K562 (cell line): Measurements from ENCODE around the gene UBE2D2. TPM values are rescaled to one million over a fixed set of nuclear protein-coding genes. Genes with fewer than 3 reads are reported as not detected.

ENCODE experiments used
- BCOR ChIP-seq: fragments of 450-650 bp; IDR thresholded peaks from 2 replicates; pipeline ENCODE4 v1.6.1; 2016
- BRF1 ChIP-seq: IDR thresholded peaks from 3 replicates; pipeline ENCODE4 v1.6.1; 2011; ENCODE audit warnings: borderline replicate concordance, mild to moderate bottlenecking; ENCODE audit not compliant: insufficient read length; ENCODE audit errors: extremely low read depth
- polyA plus RNA-seq, 8 experiments: library from polyadenylated mRNA; depleted of rRNA in 4 of 8; stranded (reverse) in 5 of 8; unstranded in 3 of 8; fragments of >200 nt; fragmentation: Nextera tagmentation in 2 of 8; fragmentation: Illumina TruSeq in 1 of 8; extraction: Ambion mirVana in 2 of 8; extraction: Trizol in 1 of 8; gene quantifications; 2 replicates each; pipeline versions ENCODE4 v1.2.1 to v1.2.3, GENCODE V29; 2011 to 2014; ENCODE audit warnings: inconsistent platforms in 1 of 8, missing spikeins in 1 of 8
- total RNA-seq, 7 experiments: library from RNA; depleted of rRNA in 6 of 7; stranded (reverse); fragments of >200 nt in 6 of 7; fragmentation: Illumina TruSeq in 2 of 7; extraction: Trizol in 2 of 7; gene quantifications; 2 replicates each; pipeline versions ENCODE4 v1.2.1 to v1.2.3, GENCODE V29; 2011 to 2021; ENCODE audit warnings: low replicate concordance in 1 of 7
- TF ChIP-seq, protein P1 (sequence below): fragments of 450-650 bp; IDR thresholded peaks from 2 replicates; pipeline ENCODE4 v1.6.1; 2016; ENCODE audit warnings: mild to moderate bottlenecking, moderate library complexity
- TF ChIP-seq, protein P2 (sequence below): fragments of 250-450 bp; sonication (Bioruptor Pico); IDR thresholded peaks from 2 replicates; pipeline ENCODE4 v1.6.1; 2021; ENCODE audit warnings: mild to moderate bottlenecking

UBE2D2 gene
- total and polyA plus RNA-seq, 9 of the 15 experiments (the other 6 are each of a cell fraction or from before 2014, with no cell fraction given): 53.6 to 198 (median 122) TPM

DNA sequence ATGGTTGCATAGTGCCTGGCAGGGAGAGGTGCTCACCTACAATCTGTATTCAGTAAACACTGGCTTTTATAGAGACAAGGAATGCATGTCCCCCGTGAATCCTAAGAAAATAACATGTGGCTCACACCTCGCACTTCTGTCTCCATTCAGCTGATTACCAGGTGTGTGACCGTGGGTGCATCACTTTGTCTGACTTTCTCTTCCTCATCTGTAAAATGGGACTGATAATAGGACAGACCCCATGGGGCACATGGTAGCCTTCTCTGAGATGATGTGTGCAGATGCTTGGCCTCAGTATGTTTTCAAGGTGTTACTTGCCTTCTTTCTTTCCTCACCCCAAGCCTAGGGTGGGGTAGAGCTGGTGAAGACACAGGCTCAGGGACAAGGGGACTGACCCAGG is 93.3 kb downstream of the UBE2D2 start (continued):
- TF ChIP-seq, protein P1, sequence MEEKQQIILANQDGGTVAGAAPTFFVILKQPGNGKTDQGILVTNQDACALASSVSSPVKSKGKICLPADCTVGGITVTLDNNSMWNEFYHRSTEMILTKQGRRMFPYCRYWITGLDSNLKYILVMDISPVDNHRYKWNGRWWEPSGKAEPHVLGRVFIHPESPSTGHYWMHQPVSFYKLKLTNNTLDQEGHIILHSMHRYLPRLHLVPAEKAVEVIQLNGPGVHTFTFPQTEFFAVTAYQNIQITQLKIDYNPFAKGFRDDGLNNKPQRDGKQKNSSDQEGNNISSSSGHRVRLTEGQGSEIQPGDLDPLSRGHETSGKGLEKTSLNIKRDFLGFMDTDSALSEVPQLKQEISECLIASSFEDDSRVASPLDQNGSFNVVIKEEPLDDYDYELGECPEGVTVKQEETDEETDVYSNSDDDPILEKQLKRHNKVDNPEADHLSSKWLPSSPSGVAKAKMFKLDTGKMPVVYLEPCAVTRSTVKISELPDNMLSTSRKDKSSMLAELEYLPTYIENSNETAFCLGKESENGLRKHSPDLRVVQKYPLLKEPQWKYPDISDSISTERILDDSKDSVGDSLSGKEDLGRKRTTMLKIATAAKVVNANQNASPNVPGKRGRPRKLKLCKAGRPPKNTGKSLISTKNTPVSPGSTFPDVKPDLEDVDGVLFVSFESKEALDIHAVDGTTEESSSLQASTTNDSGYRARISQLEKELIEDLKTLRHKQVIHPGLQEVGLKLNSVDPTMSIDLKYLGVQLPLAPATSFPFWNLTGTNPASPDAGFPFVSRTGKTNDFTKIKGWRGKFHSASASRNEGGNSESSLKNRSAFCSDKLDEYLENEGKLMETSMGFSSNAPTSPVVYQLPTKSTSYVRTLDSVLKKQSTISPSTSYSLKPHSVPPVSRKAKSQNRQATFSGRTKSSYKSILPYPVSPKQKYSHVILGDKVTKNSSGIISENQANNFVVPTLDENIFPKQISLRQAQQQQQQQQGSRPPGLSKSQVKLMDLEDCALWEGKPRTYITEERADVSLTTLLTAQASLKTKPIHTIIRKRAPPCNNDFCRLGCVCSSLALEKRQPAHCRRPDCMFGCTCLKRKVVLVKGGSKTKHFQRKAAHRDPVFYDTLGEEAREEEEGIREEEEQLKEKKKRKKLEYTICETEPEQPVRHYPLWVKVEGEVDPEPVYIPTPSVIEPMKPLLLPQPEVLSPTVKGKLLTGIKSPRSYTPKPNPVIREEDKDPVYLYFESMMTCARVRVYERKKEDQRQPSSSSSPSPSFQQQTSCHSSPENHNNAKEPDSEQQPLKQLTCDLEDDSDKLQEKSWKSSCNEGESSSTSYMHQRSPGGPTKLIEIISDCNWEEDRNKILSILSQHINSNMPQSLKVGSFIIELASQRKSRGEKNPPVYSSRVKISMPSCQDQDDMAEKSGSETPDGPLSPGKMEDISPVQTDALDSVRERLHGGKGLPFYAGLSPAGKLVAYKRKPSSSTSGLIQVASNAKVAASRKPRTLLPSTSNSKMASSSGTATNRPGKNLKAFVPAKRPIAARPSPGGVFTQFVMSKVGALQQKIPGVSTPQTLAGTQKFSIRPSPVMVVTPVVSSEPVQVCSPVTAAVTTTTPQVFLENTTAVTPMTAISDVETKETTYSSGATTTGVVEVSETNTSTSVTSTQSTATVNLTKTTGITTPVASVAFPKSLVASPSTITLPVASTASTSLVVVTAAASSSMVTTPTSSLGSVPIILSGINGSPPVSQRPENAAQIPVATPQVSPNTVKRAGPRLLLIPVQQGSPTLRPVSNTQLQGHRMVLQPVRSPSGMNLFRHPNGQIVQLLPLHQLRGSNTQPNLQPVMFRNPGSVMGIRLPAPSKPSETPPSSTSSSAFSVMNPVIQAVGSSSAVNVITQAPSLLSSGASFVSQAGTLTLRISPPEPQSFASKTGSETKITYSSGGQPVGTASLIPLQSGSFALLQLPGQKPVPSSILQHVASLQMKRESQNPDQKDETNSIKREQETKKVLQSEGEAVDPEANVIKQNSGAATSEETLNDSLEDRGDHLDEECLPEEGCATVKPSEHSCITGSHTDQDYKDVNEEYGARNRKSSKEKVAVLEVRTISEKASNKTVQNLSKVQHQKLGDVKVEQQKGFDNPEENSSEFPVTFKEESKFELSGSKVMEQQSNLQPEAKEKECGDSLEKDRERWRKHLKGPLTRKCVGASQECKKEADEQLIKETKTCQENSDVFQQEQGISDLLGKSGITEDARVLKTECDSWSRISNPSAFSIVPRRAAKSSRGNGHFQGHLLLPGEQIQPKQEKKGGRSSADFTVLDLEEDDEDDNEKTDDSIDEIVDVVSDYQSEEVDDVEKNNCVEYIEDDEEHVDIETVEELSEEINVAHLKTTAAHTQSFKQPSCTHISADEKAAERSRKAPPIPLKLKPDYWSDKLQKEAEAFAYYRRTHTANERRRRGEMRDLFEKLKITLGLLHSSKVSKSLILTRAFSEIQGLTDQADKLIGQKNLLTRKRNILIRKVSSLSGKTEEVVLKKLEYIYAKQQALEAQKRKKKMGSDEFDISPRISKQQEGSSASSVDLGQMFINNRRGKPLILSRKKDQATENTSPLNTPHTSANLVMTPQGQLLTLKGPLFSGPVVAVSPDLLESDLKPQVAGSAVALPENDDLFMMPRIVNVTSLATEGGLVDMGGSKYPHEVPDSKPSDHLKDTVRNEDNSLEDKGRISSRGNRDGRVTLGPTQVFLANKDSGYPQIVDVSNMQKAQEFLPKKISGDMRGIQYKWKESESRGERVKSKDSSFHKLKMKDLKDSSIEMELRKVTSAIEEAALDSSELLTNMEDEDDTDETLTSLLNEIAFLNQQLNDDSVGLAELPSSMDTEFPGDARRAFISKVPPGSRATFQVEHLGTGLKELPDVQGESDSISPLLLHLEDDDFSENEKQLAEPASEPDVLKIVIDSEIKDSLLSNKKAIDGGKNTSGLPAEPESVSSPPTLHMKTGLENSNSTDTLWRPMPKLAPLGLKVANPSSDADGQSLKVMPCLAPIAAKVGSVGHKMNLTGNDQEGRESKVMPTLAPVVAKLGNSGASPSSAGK: no peak
- peak; percentile 42; the same call in 1 of the 2 replicates for TF ChIP-seq BCOR
- no peak for TF ChIP-seq BRF1
- TF ChIP-seq, protein P2, sequence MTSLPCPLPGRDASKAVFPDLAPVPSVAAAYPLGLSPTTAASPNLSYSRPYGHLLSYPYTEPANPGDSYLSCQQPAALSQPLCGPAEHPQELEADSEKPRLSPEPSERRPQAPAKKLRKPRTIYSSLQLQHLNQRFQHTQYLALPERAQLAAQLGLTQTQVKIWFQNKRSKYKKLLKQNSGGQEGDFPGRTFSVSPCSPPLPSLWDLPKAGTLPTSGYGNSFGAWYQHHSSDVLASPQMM (CRISPR knock-in tag): no peak
